ENCODE data around the gene SEMA5A. TPM values are rescaled to one million over a fixed set of nuclear protein-coding genes. Genes with fewer than 3 reads are reported as not detected.

SEMA5A gene
- total RNA-seq, 1 experiment from 2014 or later, result 9.3 TPM

GRCh38 chr5:9342161-9342787, 203.6 kb downstream of the SEMA5A start:
- Mint-ChIP-seq H3K27ac (no peak overlapping the region), H3K27me3 (ENCODE audit: low read depth) (no peaks in the 10 kb centered on the region), H3K36me3 (peaks cover 3% of the 10 kb centered on the region), H3K4me3 (no peak overlapping the region), H3K4me1 (peaks cover 3% of the 10 kb centered on the region; the same call in 1 of the 2 replicates), H3K9me3 (peaks cover 18% of the 10 kb centered on the region)
- ATAC-seq, result no peak
- CTCF ChIA-PET, result no interaction called here
- POLR2A ChIA-PET, result no interaction called here
- no peak for TF ChIP-seq USF1 (CRISPR knock-in tag; IDR thresholded peaks at IDR 0.05)
- TF ChIP-seq NFYB (CRISPR knock-in tag; conservative IDR thresholded peaks at IDR 0.05; ENCODE audit: low read depth), result no peak
- TF ChIP-seq CBFB (CRISPR knock-in tag; IDR thresholded peaks at IDR 0.05; ENCODE audit: low read depth), result no peak
- no peak for TF ChIP-seq AR (CRISPR knock-in tag; IDR thresholded peaks at IDR 0.05)
- TF ChIP-seq ETV6 (CRISPR knock-in tag; IDR thresholded peaks at IDR 0.05), result no peak
- no peak for TF ChIP-seq ZNF425 (CRISPR knock-in tag; conservative IDR thresholded peaks at IDR 0.05)
- no peak for TF ChIP-seq ZBTB21 (CRISPR knock-in tag; IDR thresholded peaks at IDR 0.05; ENCODE audit: borderline replicate concordance)
- TF ChIP-seq NR2C2 (CRISPR knock-in tag; IDR thresholded peaks at IDR 0.05), result no peak
- no peak for TF ChIP-seq MYBL2 (CRISPR knock-in tag; IDR thresholded peaks at IDR 0.05)
- no peak for TF ChIP-seq JUN (CRISPR knock-in tag; IDR thresholded peaks at IDR 0.05)
- no peak for TF ChIP-seq ZNF121 (CRISPR knock-in tag; IDR thresholded peaks at IDR 0.05)
- TF ChIP-seq TEAD1 (CRISPR knock-in tag; IDR thresholded peaks at IDR 0.05), result no peak
- no peak for TF ChIP-seq MLX (CRISPR knock-in tag; IDR thresholded peaks at IDR 0.05)
- TF ChIP-seq ZMAT4 (CRISPR knock-in tag; IDR thresholded peaks at IDR 0.05), result no peak
- TF ChIP-seq ZNF532 (CRISPR knock-in tag; IDR thresholded peaks at IDR 0.05; ENCODE audit: borderline replicate concordance), result no peak
- no peak for TF ChIP-seq FOXJ3 (CRISPR knock-in tag; IDR thresholded peaks at IDR 0.05; ENCODE audit: borderline replicate concordance)
- TF ChIP-seq HMGA2 (CRISPR knock-in tag; IDR thresholded peaks at IDR 0.05), result no peak
- TF ChIP-seq JAZF1 (CRISPR knock-in tag; IDR thresholded peaks at IDR 0.05), result no peak
- DNase-seq (ENCODE audit: low spot score), result no peak

Measured in WTC11 (cell line).